ENCODE measurements around the gene APLF. TPM values are rescaled to one million over a fixed set of nuclear protein-coding genes. Genes with fewer than 3 reads are reported as not detected.

APLF gene
- total RNA-seq, 1 experiment from 2014 or later = 4.5 TPM

- Mint-ChIP-seq H3K9me3 (ENCODE audit: low read depth, unreplicated experiment) (peaks cover 7% of the 10 kb centered on the region), H3K27ac (ENCODE audit: unreplicated experiment) (no peak overlapping the region), H3K36me3 (ENCODE audit: insufficient read depth, unreplicated experiment) (no peaks in the 10 kb centered on the region), H3K27me3 (ENCODE audit: unreplicated experiment) (no peaks in the 10 kb centered on the region), H3K4me1 (ENCODE audit: low read depth, unreplicated experiment) (no peaks in the 10 kb centered on the region), H3K4me3 (ENCODE audit: low read depth, unreplicated experiment) (no peak overlapping the region)
- intact Hi-C loops (cut with micrococcal nuclease; ENCODE audit: unreplicated experiment) = no loop called here
- no TSS peak for BruUV-seq (replicated peaks)
- no peak for DNase-seq
- CTCF ChIA-PET = interaction anchor here (0.6 kb wide), 1 partner anchor 137 kb away, joined by 3 read pairs; no protein-coding TSS in a partner anchor
- TF ChIP-seq CTCF (IDR thresholded peaks at IDR 0.05; ENCODE audit: unreplicated experiment) = no peak
These were observed 135.7 kb downstream of the APLF start for GRCh38 chr2:68603059-68603458.

- peaks cover 5% of the 10 kb centered on the region for H3K9me3 Mint-ChIP-seq (ENCODE audit: low read depth, unreplicated experiment)
- H3K4me1 Mint-ChIP-seq (ENCODE audit: low read depth, unreplicated experiment) = no peaks in the 10 kb centered on the region
- intact Hi-C loops (cut with micrococcal nuclease; ENCODE audit: unreplicated experiment) = no loop called here
- H3K27ac Mint-ChIP-seq (ENCODE audit: unreplicated experiment) = no peak overlapping the region
- H3K27me3 Mint-ChIP-seq (ENCODE audit: unreplicated experiment) = no peaks in the 10 kb centered on the region
- TF ChIP-seq CTCF (IDR thresholded peaks at IDR 0.05; ENCODE audit: unreplicated experiment) = no peak
- CTCF ChIA-PET = no interaction called here
- no peak for DNase-seq
- no peak overlapping the region for H3K4me3 Mint-ChIP-seq (ENCODE audit: low read depth, unreplicated experiment)
- H3K36me3 Mint-ChIP-seq (ENCODE audit: insufficient read depth, unreplicated experiment) = no peaks in the 10 kb centered on the region
- no TSS peak for BruUV-seq (replicated peaks)
These were observed 136.7 kb downstream of the APLF start for GRCh38 chr2:68604077-68604476.

DNA sequence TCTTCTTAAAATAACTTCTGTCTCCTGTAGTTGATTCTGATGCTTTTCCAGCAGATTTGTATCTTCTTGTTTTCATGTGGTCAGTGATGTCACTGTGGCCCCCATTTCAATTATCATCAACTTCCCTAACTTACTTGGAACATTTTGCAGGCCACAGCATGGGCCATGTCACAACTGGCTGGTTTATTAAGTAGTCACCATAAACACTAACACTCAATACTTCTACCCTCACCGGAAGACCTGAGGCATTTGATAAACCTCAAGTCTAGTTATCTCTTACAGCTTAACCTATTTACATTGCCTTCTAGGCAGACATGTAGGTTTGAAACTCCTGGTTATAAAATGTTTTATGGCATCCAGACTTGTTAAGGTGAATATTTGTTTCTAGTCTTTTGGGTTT is 138.6 kb downstream of the APLF start:
- no peak overlapping the region for H3K27ac Mint-ChIP-seq (ENCODE audit: unreplicated experiment)
- H3K9me3 Mint-ChIP-seq (ENCODE audit: low read depth, unreplicated experiment) = peaks cover 6% of the 10 kb centered on the region
- no TSS peak for BruUV-seq (replicated peaks)
- intact Hi-C loops (cut with micrococcal nuclease; ENCODE audit: unreplicated experiment) = no loop called here
- no peaks in the 10 kb centered on the region for H3K4me1 Mint-ChIP-seq (ENCODE audit: low read depth, unreplicated experiment)
- H3K27me3 Mint-ChIP-seq (ENCODE audit: unreplicated experiment) = no peaks in the 10 kb centered on the region
- DNase-seq = no peak
- no peak overlapping the region for H3K4me3 Mint-ChIP-seq (ENCODE audit: low read depth, unreplicated experiment)
- CTCF ChIA-PET = no interaction called here
- TF ChIP-seq CTCF (IDR thresholded peaks at IDR 0.05; ENCODE audit: unreplicated experiment) = no peak
- H3K36me3 Mint-ChIP-seq (ENCODE audit: insufficient read depth, unreplicated experiment) = no peaks in the 10 kb centered on the region

GRCh38 chr2:68606759-68607158 is 139.4 kb downstream of the APLF start:
- Mint-ChIP-seq H3K9me3 (ENCODE audit: low read depth, unreplicated experiment) (peaks cover 6% of the 10 kb centered on the region), H3K27ac (ENCODE audit: unreplicated experiment) (no peak overlapping the region), H3K27me3 (ENCODE audit: unreplicated experiment) (no peaks in the 10 kb centered on the region), H3K4me3 (ENCODE audit: low read depth, unreplicated experiment) (no peak overlapping the region), H3K4me1 (ENCODE audit: low read depth, unreplicated experiment) (no peaks in the 10 kb centered on the region), H3K36me3 (ENCODE audit: insufficient read depth, unreplicated experiment) (no peaks in the 10 kb centered on the region)
- no peak for DNase-seq
- CTCF ChIA-PET = no interaction called here
- TF ChIP-seq CTCF (IDR thresholded peaks at IDR 0.05; ENCODE audit: unreplicated experiment) = no peak
- intact Hi-C loops (cut with micrococcal nuclease; ENCODE audit: unreplicated experiment) = no loop called here
- no TSS peak for BruUV-seq (replicated peaks)
